ENCODE measurements around the gene ATAT1. TPM values are rescaled to one million over a fixed set of nuclear protein-coding genes. Genes with fewer than 3 reads are reported as not detected.
A peak's percentile ranks its signal among the peaks of the same experiment; 100 is the strongest.

Gene ATAT1
- total and polyA plus RNA-seq, 9 of the 15 experiments (the other 6 are each of a cell fraction or from before 2014, with no cell fraction given), result 0.65 to 5.8 (median 1.6) TPM

DNA sequence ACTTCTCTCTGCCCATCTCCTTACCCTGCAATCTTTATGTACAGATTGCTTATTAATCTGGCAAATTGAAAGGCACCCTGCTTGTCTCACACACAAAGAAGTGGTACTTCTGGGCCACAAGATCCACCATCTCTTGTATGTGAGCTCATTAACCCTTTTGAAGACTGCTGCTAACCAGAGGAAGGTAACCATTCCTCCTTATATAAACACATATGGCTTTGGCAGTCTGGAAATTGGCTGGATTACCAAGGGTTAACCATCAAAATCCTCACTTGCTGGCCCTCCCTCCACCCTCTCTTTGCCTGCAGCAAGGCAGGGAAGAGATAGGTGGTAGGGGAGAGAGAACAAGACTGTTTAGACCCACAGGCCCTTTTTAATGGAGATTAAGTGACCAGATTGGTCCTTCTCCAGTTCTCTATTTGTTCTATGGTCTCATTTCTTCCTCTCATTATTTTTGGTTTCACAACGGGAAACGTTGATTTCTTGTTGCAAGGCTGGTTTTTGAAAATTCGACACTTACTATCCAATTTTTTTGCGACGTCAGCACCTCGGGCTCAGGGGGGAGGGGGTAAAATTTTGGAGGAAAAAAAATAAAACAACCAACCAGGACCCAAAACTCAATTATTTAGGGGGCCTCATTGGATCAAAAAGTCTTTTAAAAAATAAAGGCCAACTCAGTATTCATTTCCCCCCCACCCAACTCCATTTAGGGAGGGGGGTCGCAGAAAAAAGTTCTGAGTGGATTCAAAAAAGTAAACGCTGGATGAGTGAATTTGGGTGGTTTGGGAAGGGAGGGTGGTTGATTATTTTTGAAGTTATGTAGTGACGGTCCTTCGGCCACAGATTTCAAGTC, 10.5 kb upstream of the ATAT1 start (continued):
- TF ChIP-seq HNRNPH1 (optimal IDR thresholded peaks at IDR 0.05; ENCODE audit: low read depth, low read length) (no peak), ZNF436 (CRISPR knock-in tag; IDR thresholded peaks at IDR 0.05) (peak; percentile 59; the same call in 1 of the 2 replicates), DMBX1 (CRISPR knock-in tag; IDR thresholded peaks at IDR 0.05; ENCODE audit: borderline replicate concordance) (no peak), HDAC1 (IDR thresholded peaks at IDR 0.05) (0 out of 4 replicates have a peak, but pooled peaks of 1 of the 2 experiments have one; percentile 11), ZC3H11A (IDR thresholded peaks at IDR 0.05; ENCODE audit: low read depth, low read length) (no peak), SOX6 (IDR thresholded peaks at IDR 0.05) (no peak; the same call in none of the 2 replicates), ZNF77 (CRISPR knock-in tag; IDR thresholded peaks at IDR 0.05) (no peak), NBN (IDR thresholded peaks at IDR 0.05; ENCODE audit: low read depth) (peak; percentile 19; the same call in 1 of the 2 replicates), U2AF2 (optimal IDR thresholded peaks at IDR 0.05; ENCODE audit: low read depth, low read length) (no peak), TCF3 (CRISPR knock-in tag; IDR thresholded peaks at IDR 0.05) (no peak; the same call in 1 of the 2 replicates), HCFC1 (IDR thresholded peaks at IDR 0.05; ENCODE audit: low read depth, low read length) (no peak), PML (IDR thresholded peaks at IDR 0.05; ENCODE audit: low read length) (peak; percentile 66; the same call in 1 of the 2 replicates), PHTF2 (CRISPR knock-in tag; IDR thresholded peaks at IDR 0.05) (no peak; the same call in 1 of the 2 replicates), CXXC5 (CRISPR knock-in tag; IDR thresholded peaks at IDR 0.05) (no peak), SETDB1 (IDR thresholded peaks at IDR 0.05; ENCODE audit: low read length) (no peak)
- TF ChIP-seq, protein P1, sequence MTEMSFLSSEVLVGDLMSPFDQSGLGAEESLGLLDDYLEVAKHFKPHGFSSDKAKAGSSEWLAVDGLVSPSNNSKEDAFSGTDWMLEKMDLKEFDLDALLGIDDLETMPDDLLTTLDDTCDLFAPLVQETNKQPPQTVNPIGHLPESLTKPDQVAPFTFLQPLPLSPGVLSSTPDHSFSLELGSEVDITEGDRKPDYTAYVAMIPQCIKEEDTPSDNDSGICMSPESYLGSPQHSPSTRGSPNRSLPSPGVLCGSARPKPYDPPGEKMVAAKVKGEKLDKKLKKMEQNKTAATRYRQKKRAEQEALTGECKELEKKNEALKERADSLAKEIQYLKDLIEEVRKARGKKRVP (CRISPR knock-in tag; IDR thresholded peaks at IDR 0.05), result peak; percentile 43; the same call in 1 of the 2 replicates
- TF ChIP-seq, protein P2, sequence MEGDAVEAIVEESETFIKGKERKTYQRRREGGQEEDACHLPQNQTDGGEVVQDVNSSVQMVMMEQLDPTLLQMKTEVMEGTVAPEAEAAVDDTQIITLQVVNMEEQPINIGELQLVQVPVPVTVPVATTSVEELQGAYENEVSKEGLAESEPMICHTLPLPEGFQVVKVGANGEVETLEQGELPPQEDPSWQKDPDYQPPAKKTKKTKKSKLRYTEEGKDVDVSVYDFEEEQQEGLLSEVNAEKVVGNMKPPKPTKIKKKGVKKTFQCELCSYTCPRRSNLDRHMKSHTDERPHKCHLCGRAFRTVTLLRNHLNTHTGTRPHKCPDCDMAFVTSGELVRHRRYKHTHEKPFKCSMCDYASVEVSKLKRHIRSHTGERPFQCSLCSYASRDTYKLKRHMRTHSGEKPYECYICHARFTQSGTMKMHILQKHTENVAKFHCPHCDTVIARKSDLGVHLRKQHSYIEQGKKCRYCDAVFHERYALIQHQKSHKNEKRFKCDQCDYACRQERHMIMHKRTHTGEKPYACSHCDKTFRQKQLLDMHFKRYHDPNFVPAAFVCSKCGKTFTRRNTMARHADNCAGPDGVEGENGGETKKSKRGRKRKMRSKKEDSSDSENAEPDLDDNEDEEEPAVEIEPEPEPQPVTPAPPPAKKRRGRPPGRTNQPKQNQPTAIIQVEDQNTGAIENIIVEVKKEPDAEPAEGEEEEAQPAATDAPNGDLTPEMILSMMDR (IDR thresholded peaks at IDR 0.05 in 2 of 3, conservative IDR thresholded peaks at IDR 0.05 in 1 of 3; ENCODE audit: insufficient read depth in 2 of 3, low read depth in 1 of 3, low read length in 3 of 3), result no peak
- TF ChIP-seq, protein P3, sequence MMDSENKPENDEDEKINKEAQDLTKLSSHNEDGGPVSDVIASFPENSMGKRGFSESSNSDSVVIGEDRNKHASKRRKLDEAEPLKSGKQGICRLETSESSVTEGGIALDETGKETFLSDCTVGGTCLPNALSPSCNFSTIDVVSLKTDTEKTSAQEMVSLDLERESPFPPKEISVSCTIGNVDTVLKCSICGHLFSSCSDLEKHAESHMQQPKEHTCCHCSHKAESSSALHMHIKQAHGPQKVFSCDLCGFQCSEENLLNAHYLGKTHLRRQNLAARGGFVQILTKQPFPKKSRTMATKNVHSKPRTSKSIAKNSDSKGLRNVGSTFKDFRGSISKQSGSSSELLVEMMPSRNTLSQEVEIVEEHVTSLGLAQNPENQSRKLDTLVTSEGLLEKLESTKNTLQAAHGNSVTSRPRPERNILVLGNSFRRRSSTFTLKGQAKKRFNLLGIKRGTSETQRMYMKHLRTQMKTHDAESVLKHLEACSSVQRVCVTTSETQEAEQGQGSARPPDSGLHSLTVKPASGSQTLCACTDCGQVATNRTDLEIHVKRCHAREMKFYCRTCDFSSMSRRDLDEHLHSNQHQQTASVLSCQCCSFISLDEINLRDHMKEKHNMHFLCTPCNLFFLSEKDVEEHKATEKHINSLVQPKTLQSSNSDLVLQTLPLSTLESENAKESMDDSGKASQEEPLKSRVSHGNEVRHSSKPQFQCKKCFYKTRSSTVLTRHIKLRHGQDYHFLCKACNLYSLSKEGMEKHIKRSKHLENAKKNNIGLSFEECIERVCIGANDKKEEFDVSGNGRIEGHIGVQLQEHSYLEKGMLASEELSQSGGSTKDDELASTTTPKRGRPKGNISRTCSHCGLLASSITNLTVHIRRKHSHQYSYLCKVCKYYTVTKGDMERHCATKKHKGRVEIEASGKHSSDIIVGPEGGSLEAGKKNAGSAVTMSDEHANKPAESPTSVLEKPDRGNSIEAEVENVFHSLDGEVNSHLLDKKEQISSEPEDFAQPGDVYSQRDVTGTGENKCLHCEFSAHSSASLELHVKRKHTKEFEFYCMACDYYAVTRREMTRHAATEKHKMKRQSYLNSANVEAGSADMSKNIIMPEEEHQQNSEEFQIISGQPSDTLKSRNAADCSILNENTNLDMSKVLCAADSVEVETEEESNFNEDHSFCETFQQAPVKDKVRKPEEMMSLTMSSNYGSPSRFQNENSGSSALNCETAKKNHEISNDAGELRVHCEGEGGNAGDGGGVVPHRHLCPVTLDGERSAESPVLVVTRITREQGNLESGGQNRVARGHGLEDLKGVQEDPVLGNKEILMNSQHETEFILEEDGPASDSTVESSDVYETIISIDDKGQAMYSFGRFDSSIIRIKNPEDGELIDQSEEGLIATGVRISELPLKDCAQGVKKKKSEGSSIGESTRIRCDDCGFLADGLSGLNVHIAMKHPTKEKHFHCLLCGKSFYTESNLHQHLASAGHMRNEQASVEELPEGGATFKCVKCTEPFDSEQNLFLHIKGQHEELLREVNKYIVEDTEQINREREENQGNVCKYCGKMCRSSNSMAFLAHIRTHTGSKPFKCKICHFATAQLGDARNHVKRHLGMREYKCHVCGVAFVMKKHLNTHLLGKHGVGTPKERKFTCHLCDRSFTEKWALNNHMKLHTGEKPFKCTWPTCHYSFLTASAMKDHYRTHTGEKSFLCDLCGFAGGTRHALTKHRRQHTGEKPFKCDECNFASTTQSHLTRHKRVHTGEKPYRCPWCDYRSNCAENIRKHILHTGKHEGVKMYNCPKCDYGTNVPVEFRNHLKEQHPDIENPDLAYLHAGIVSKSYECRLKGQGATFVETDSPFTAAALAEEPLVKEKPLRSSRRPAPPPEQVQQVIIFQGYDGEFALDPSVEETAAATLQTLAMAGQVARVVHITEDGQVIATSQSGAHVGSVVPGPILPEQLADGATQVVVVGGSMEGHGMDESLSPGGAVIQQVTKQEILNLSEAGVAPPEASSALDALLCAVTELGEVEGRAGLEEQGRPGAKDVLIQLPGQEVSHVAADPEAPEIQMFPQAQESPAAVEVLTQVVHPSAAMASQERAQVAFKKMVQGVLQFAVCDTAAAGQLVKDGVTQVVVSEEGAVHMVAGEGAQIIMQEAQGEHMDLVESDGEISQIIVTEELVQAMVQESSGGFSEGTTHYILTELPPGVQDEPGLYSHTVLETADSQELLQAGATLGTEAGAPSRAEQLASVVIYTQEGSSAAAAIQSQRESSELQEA (IDR thresholded peaks at IDR 0.05; ENCODE audit: low read depth), result no peak

All from K562 (cell line).